NB4 (cell line): ENCODE results near the gene ELOVL3.
A peak's percentile ranks its signal among the peaks of the same experiment; 100 is the strongest.
"Not testable (repeated sequence)": the region's sequence is repeated elsewhere in the genome, so short reads cannot be mapped to it uniquely, and the experiment has no call there.

Source experiments
- DNase-seq: peaks from one replicate; pipeline ENCODE4 v3.0.0; 2010; ENCODE audit warnings: low read depth
- H3K4me3 ChIP-seq: one replicate; pipeline ENCODE4 v1.5.1; 2011; ENCODE audit warnings: mild to moderate bottlenecking, low read depth, low read length, moderate library complexity
- MYC ChIP-seq: IDR thresholded peaks from 2 replicates; pipeline ENCODE4 v1.6.1; 2011; ENCODE audit warnings: low read depth, low read length
- POLR2A ChIP-seq: IDR thresholded peaks from 2 replicates; pipeline ENCODE4 v1.6.1; 2011; ENCODE audit warnings: mild to moderate bottlenecking; ENCODE audit not compliant: insufficient read length; ENCODE audit errors: extremely low read depth
- TF ChIP-seq, protein P1 (sequence below): IDR thresholded peaks from 2 replicates; pipeline ENCODE4 v1.6.1; 2011; ENCODE audit warnings: low read depth, low read length
- TF ChIP-seq, protein P2 (sequence below): IDR thresholded peaks from one replicate; pipeline ENCODE4 v1.5.1; 2012; ENCODE audit warnings: low read depth, low read length

Gene ELOVL3

DNA sequence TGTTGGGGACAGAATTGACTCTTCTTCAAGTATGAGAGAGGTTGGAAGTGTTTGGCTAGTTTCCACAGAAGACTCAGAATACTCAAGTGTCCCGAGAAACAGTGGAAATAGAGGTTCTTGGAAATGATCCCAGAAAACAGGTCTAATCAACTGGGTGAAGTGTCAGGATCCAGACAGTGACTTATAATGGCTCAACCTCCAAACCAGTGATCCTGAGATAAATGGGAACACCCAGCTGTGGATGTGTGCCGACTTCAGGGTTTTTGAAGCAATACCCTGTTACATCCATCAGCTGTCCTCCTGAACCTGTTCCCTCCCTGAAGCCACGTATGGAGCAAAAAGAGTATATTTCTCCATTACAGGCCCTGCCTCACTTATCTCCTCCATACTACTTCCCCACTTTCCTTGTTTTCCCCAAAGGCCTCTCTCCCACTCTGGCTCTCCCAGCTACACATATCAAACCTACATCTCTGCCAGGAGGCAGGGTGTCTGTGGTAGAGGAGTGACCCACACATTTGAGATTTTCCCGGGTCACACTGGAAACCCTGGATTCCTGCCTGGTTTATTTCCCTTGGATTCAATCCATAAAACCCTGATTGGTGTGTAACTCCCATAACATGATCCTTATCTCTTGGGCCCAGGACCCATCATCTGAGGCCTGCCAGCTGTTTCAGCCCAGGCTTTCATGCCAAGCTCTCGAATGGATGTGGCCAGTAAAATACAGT, 17.6 kb upstream of the ELOVL3 start:
- TF ChIP-seq, protein P1, sequence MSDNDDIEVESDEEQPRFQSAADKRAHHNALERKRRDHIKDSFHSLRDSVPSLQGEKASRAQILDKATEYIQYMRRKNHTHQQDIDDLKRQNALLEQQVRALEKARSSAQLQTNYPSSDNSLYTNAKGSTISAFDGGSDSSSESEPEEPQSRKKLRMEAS = no peak
- TF ChIP-seq, protein P2, sequence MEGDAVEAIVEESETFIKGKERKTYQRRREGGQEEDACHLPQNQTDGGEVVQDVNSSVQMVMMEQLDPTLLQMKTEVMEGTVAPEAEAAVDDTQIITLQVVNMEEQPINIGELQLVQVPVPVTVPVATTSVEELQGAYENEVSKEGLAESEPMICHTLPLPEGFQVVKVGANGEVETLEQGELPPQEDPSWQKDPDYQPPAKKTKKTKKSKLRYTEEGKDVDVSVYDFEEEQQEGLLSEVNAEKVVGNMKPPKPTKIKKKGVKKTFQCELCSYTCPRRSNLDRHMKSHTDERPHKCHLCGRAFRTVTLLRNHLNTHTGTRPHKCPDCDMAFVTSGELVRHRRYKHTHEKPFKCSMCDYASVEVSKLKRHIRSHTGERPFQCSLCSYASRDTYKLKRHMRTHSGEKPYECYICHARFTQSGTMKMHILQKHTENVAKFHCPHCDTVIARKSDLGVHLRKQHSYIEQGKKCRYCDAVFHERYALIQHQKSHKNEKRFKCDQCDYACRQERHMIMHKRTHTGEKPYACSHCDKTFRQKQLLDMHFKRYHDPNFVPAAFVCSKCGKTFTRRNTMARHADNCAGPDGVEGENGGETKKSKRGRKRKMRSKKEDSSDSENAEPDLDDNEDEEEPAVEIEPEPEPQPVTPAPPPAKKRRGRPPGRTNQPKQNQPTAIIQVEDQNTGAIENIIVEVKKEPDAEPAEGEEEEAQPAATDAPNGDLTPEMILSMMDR = no peak
- no peak overlapping the region for H3K4me3 ChIP-seq
- no peak for DNase-seq

DNA sequence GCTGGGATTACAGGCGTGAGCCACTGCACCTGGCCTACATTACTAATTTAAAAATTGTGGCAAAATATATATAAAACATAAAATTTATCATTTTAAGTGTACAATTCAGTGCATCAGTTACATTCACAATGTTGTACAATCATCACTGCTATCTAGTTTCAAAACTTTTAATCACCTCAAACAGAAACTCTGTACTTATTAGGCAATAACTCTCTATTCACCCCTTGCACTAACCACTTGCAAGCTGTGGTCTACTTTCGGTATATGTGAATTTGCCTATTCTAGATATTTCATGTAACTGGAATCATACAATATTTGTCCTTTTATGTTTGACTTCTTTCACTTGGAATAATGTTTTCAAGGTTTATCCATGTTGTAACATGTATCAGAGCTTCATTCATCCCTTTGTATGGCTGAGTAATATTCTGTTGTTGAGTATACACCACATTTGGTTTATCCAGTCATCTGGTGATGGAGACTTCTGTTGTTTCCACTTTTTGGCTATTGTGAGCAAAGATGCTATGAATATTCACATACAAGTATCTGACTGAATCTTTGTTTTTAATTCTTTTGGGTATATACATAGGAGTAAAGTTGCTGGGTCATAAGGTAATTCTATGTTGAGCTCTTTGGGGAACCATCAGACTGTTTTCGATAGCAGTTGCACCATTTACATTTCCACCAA, 14.3 kb upstream of the ELOVL3 start:
- TF ChIP-seq, protein P1 = no peak
- TF ChIP-seq MYC (no peak), POLR2A (no peak)
- TF ChIP-seq, protein P2 = no peak
- H3K4me3 ChIP-seq = no peak overlapping the region
- no peak for DNase-seq

DNA sequence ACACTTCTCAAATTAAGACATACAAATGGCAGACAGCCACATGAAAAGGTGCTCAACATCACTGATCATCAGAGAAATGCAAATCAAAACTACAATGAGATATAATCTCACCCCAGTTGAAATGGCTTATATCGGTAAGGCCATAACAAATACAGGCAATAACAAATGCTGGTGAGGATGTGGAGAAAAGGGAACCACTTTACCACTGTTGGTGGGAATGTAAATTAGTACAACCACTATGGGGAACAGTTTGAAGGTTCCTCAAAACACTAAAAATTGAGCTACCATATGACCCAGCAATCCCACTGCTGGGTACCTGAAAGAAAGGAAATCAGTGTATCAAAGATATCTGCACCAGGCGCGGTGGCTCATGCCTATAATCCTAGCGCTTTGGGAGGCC, 12.5 kb upstream of the ELOVL3 start:
- H3K4me3 ChIP-seq, DNase-seq: not testable (repeated sequence)

DNA sequence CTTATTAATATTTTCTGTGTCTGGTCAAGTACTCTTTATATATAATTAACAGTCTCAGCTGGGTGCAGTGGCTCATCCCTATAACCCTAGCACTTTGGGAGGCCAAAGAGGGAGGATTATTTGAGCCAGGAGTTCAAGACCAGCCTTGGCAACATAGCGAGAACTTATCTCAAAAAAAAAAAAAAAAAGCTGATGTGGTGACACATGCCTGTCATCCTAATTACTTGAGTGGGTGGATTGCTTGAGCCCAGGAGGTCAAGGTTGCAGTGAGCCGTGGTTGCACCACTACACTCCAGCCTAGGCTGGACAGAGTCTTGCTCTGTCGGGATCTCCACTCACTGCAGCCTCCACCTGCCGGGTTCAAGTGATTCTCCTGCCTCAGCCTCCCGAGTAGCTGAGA, 6.7 kb upstream of the ELOVL3 start:
- no peak overlapping the region for H3K4me3 ChIP-seq
- TF ChIP-seq MYC (no peak), POLR2A (no peak)
- TF ChIP-seq, protein P2 = no peak
- TF ChIP-seq, protein P1 = no peak
- DNase-seq = no peak

DNA sequence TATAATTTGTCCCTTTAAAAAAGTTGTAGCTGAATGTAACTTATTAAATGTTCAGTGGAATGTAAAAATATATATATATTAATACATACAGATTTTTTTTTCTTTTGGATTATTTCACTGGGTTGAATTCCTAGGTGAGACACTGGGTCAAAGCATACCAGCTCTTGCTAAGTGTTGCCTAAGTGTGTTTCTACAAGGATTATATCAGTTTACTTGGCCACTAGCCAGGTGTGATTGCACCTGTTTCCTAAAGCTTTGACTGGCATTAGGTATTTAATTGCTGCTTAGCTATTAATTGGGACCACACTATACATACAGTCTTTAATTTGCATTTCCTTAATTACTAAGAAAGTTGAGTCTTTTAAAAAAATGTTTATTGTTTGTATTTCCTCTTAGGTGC, 5.5 kb upstream of the ELOVL3 start:
- H3K4me3 ChIP-seq = no peak overlapping the region
- TF ChIP-seq, protein P1 = no peak
- TF ChIP-seq MYC = no peak
- no peak for DNase-seq

DNA sequence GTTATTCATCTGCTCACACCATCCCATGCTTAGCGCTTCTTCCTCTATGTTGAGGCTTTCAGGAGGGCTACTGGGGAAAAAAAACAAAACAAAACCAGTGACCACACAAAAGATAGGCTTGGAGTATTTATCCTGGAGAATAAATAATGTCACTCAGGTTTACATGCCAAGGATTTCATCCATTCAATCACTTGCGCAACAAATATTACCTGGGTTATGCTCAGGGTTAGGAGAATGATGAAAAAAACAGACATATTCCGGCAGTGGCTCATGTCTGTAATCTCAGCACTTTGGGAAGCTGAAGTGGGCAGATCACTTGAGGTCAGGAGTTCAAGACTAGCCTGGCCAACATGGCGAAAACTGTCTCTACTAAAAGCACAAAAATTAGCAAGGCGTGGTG, 3.3 kb upstream of the ELOVL3 start:
- no peak for TF ChIP-seq MYC
- TF ChIP-seq, protein P2 = no peak
- TF ChIP-seq, protein P1 = no peak
- DNase-seq = no peak
- H3K4me3 ChIP-seq = no peak overlapping the region

DNA sequence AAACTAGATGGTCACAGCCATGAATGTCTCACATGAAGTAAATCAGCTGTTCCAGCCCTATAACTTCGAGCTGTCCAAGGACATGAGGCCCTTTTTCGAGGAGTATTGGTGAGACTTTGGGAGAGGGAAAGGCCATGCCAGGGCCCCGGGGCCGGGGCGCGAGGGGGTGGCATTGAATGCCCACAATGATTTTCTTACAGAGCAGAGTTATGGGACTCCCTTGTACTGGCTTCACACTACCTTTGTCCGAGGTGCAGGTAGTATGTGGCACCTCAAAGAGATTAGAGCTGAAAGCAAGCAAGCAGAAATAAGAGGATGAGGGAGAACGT, 407 bp downstream of the ELOVL3 start:
- TF ChIP-seq MYC (no peak), POLR2A (no peak)
- TF ChIP-seq, protein P1 = no peak
- TF ChIP-seq, protein P2 = no peak
- DNase-seq = no peak
- H3K4me3 ChIP-seq = peak overlapping the region; percentile 55
